Liver (tissue), 9 donors: ENCODE results near the gene SCN8A. TPM values are rescaled to one million over a fixed set of nuclear protein-coding genes. Genes with fewer than 3 reads are reported as not detected.

Experiments used
- DNase-seq: peaks from one replicate; pipeline ENCODE4 v3.0.0-alpha.2; 2017; ENCODE audit warnings: low spot score
- H3K27ac ChIP-seq, 2 donors: one replicate each; pipeline ENCODE4 v1.7.0; 2013; ENCODE audit warnings: inconsistent platforms in 2 of 2, low read length in 2 of 2, control low read depth in 1 of 2, low read depth in 1 of 2, mild to moderate bottlenecking in 1 of 2
- H3K27me3 ChIP-seq, 4 donors: one replicate each; pipeline versions ENCODE4 v1.6.1 to v1.7.0; 2013; ENCODE audit warnings: low read length in 3 of 4, inconsistent platforms in 1 of 4, mild to moderate bottlenecking in 1 of 4, moderate library complexity in 1 of 4; ENCODE audit not compliant: control insufficient read depth in 4 of 4, insufficient read depth in 4 of 4
- H3K36me3 ChIP-seq, 4 donors: one replicate each; pipeline versions ENCODE4 v1.6.1 to v1.7.0; 2013; ENCODE audit warnings: low read length in 3 of 4, mild to moderate bottlenecking in 3 of 4, low read depth in 1 of 4, moderate library complexity in 1 of 4; ENCODE audit not compliant: control insufficient read depth in 4 of 4, insufficient read depth in 3 of 4
- H3K4me1 ChIP-seq, 4 donors: one replicate each; pipeline versions ENCODE4 v1.6.1 to v1.7.0; 2013; ENCODE audit warnings: low read length in 3 of 4, mild to moderate bottlenecking in 3 of 4, moderate library complexity in 1 of 4; ENCODE audit not compliant: control insufficient read depth in 4 of 4, insufficient read depth in 4 of 4
- H3K4me3 ChIP-seq, 3 donors: one replicate each; pipeline versions ENCODE4 v1.6.1 to v1.7.0; 2013; ENCODE audit warnings: low read length in 3 of 3, control low read depth in 1 of 3, low read depth in 1 of 3, mild to moderate bottlenecking in 1 of 3
- H3K9ac ChIP-seq, 2 donors: one replicate each; pipeline ENCODE4 v1.7.0; 2013; ENCODE audit warnings: low read length in 2 of 2, mild to moderate bottlenecking in 2 of 2, moderate library complexity in 2 of 2, control low read depth in 1 of 2, low read depth in 1 of 2
- H3K9me3 ChIP-seq, 4 donors: one replicate each; pipeline versions ENCODE4 v1.6.1 to v1.7.0; 2013; ENCODE audit warnings: low read length in 3 of 4; ENCODE audit not compliant: control insufficient read depth in 4 of 4
- CTCF ChIP-seq: fragments of 150-350 bp; IDR thresholded peaks from 2 replicates; pipeline ENCODE4 v1.5.1; 2017; ENCODE audit warnings: improper control_type of control experiment, low read depth, low read length; ENCODE audit not compliant: missing input control
- EGR1 ChIP-seq, 2 donors: IDR thresholded peaks; 2 replicates each; pipeline ENCODE4 v1.6.1; 2016 to 2018; ENCODE audit warnings: antibody characterized with exemption in 2 of 2, low read depth in 2 of 2
- FOXA1 ChIP-seq: IDR thresholded peaks from 2 replicates; pipeline ENCODE4 v1.6.1; 2016; ENCODE audit warnings: antibody characterized with exemption
- FOXA2 ChIP-seq: IDR thresholded peaks from 2 replicates; pipeline ENCODE4 v1.6.1; 2016; ENCODE audit warnings: antibody characterized with exemption
- HNF4A ChIP-seq, 2 donors: conservative IDR thresholded peaks; 2 replicates each; pipeline ENCODE4 v1.6.1; 2016; ENCODE audit warnings: antibody characterized with exemption in 2 of 2, mild to moderate bottlenecking in 2 of 2
- JUND ChIP-seq, 2 donors: IDR thresholded peaks; 2 replicates each; pipeline ENCODE4 v1.6.1; 2016; ENCODE audit warnings: antibody characterized with exemption in 2 of 2
- MAX ChIP-seq: IDR thresholded peaks from 2 replicates; pipeline ENCODE4 v1.6.1; 2016; ENCODE audit warnings: antibody characterized with exemption
- NR2F2 ChIP-seq: IDR thresholded peaks from 2 replicates; pipeline ENCODE4 v1.6.1; 2016; ENCODE audit warnings: antibody characterized with exemption
- REST ChIP-seq: IDR thresholded peaks from 2 replicates; pipeline ENCODE4 v1.6.1; 2016; ENCODE audit warnings: antibody characterized with exemption, mild to moderate bottlenecking
- RXRA ChIP-seq, 2 donors: IDR thresholded peaks; 2 replicates each; pipeline ENCODE4 v1.6.1; 2017 to 2018; ENCODE audit warnings: antibody characterized with exemption in 2 of 2, mild to moderate bottlenecking in 1 of 2
- SP1 ChIP-seq: IDR thresholded peaks from 2 replicates; pipeline ENCODE4 v1.6.1; 2018; ENCODE audit warnings: antibody characterized with exemption, mild to moderate bottlenecking
- YY1 ChIP-seq: IDR thresholded peaks from 2 replicates; pipeline ENCODE4 v1.6.1; 2016; ENCODE audit warnings: antibody characterized with exemption, mild to moderate bottlenecking
- ZBTB33 ChIP-seq: IDR thresholded peaks from 2 replicates; pipeline ENCODE4 v1.6.1; 2016; ENCODE audit warnings: antibody characterized with exemption
- WGBS: extraction: QIAGEN DNeasy Blood & Tissue Kit; methylation state at CpG from one replicate; pipeline ENCODE4 v1.1.7; 2013; 5-methylcytosine and 5-hydroxymethylcytosine counted together
- polyA plus RNA-seq, 2 donors: library from polyadenylated mRNA; stranded (reverse) in 1 of 2; unstranded in 1 of 2; fragments of 200-250 nt in 1 of 2; fragments of >200 nt in 1 of 2; fragmentation: Nextera tagmentation in 1 of 2; extraction: Ambion mirVana in 1 of 2; gene quantifications; one replicate each; pipeline versions ENCODE4 v1.2.1 to v1.2.3, GENCODE V29; 2013 to 2015
- total RNA-seq, 2 donors: library from RNA; depleted of rRNA; stranded (reverse); fragments of >200 nt; gene quantifications; one replicate each; pipeline ENCODE4 v1.2.3, GENCODE V29; 2014
- donor health status: healthy.
- donor health status: healthy.
- donor health status: healthy.
- donor health status: healthy.
- donor health status: healthy.

Gene SCN8A
- total and polyA plus RNA-seq, 4 donors = 0.84 to 12.7 (median 3.8) TPM

- H3K36me3 ChIP-seq = no peaks in the 10 kb centered on the region
- no peak overlapping the region for H3K27ac ChIP-seq
- DNase-seq = no peak
- TF ChIP-seq RXRA (IDR thresholded peaks at IDR 0.05) (no peak), MAX (no peak), FOXA1 (no peak), EGR1 (IDR thresholded peaks at IDR 0.05; ENCODE audit: low read depth in 2 of 2) (no peak), JUND (IDR thresholded peaks at IDR 0.05) (no peak), REST (no peak), ZBTB33 (no peak), FOXA2 (no peak), YY1 (no peak), SP1 (no peak), NR2F2 (no peak)
- no peak overlapping the region for H3K4me3 ChIP-seq
- no peaks in the 10 kb centered on the region for H3K27me3 ChIP-seq
- no peaks in the 10 kb centered on the region for H3K9me3 ChIP-seq
- no peak overlapping the region for H3K9ac ChIP-seq
- WGBS = 88% methylated on average over 7 of the region's 7 CpGs
- H3K4me1 ChIP-seq = peaks cover 0 to 3% (median 2%) of the 10 kb centered on the region in 4 donors
Observed at GRCh38 chr12:51837286-51837685, 246.3 kb downstream of the SCN8A start.

- Histone ChIP-seq H3K9me3 (no peaks in the 10 kb centered on the region), H3K4me3 (no peak overlapping the region), H3K4me1 (peaks cover 0 to 3% (median 0%) of the 10 kb centered on the region in 4 donors), H3K27ac (no peak overlapping the region), H3K27me3 (no peaks in the 10 kb centered on the region), H3K36me3 (no peaks in the 10 kb centered on the region), H3K9ac (no peak overlapping the region)
- 90% methylated on average over 4 of the region's 4 CpGs for WGBS
- TF ChIP-seq REST (no peak), EGR1 (IDR thresholded peaks at IDR 0.05; ENCODE audit: low read depth in 2 of 2) (no peak), HNF4A (conservative IDR thresholded peaks at IDR 0.05) (no peak), CTCF (no peak), FOXA1 (no peak), SP1 (no peak)
- no peak for DNase-seq
Observed at GRCh38 chr12:51838036-51838435, 247.0 kb downstream of the SCN8A start.
